HG03442 (cell line): ENCODE results near the gene SNRK.
"Not testable (repeated sequence)": the region's sequence is repeated elsewhere in the genome, so short reads cannot be mapped to it uniquely, and the experiment has no call there.

ENCODE experiments used
- ATAC-seq: cut with Tn5 transposase; IDR thresholded peaks from one replicate; pipeline ENCODE4 v1.9.1; 2021; ENCODE audit warnings: mild to moderate bottlenecking, moderate library complexity; ENCODE audit not compliant: unreplicated experiment

The SNRK gene

DNA sequence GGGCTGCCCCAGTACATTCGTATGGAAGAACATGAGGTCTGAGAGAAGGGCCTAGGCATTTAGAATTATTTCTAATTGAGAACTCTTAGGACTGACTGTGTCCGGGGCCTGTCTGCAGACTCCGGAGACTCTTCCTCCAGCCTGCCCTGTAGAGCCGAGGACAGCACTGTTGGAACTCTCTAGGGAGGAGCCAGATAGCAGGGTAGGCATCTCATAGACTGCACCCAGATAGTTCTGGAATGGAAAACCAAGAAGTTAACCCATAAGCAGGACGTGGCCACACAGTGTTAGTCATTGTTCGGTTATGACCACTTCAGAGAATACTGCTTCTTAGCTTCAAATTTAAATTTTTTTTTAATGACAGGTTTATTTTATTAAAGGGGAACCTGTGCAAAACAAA lies 59.5 kb downstream of the SNRK start:
- no peak for ATAC-seq

DNA sequence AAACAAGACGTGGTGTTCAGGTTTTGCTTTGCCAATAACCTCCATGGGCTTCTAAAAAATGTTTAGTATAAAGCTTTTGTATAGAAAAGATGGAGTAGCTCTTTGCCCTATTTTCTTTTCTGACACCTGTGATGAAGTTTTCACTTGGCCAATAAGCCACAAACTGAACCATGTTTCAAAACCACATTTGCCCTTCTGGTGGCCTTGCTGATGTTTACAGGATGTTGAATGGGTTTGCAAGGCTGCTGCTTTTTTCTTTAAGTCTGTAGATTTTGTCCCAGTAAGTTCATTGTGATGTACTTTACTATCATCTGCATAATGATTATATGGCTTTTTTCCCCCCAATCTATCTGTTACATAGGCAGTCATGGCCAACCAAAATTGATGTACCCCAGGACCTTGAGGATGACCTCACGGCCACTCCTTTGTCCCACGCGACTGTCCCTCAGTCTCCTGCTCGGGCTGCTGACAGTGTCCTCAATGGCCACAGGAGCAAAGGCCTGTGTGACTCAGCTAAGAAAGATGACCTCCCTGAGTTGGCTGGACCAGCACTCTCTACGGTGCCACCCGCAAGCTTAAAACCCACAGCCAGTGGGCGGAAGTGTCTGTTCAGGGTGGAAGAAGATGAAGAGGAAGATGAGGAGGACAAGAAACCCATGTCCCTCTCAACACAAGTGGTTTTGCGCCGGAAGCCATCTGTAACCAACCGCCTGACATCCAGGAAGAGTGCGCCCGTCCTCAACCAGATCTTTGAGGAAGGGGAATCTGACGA lies 60.8 kb downstream of the SNRK start:
- ATAC-seq, result no peak

DNA sequence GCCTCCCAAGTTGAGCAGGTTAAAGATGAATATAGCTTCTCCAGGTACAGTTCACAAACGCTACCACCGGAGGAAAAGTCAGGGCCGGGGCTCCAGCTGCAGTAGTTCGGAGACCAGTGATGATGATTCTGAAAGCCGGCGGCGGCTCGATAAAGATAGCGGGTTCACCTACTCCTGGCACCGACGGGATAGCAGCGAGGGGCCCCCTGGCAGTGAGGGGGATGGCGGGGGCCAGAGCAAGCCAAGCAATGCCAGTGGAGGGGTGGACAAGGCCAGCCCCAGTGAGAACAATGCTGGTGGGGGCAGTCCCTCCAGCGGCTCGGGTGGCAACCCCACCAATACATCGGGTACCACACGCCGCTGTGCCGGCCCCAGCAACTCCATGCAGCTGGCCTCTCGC lies 61.4 kb downstream of the SNRK start:
- ATAC-seq, result no peak

DNA sequence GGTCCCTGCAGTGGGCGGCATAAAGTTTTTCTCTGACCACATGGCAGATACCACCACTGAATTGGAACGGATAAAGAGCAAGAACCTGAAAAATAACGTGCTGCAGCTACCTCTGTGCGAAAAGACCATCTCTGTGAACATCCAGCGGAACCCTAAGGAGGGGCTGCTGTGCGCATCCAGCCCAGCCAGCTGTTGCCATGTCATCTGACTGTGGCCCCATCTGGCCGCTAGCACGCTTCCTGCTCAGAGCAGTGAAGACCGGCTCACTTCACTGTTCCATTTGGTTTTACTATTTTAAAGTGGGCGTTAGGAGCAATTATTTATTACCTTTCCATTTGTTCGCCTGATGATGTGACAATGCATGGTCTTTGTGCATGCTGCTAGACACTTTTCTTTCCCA lies 62.0 kb downstream of the SNRK start:
- ATAC-seq, result no peak

DNA sequence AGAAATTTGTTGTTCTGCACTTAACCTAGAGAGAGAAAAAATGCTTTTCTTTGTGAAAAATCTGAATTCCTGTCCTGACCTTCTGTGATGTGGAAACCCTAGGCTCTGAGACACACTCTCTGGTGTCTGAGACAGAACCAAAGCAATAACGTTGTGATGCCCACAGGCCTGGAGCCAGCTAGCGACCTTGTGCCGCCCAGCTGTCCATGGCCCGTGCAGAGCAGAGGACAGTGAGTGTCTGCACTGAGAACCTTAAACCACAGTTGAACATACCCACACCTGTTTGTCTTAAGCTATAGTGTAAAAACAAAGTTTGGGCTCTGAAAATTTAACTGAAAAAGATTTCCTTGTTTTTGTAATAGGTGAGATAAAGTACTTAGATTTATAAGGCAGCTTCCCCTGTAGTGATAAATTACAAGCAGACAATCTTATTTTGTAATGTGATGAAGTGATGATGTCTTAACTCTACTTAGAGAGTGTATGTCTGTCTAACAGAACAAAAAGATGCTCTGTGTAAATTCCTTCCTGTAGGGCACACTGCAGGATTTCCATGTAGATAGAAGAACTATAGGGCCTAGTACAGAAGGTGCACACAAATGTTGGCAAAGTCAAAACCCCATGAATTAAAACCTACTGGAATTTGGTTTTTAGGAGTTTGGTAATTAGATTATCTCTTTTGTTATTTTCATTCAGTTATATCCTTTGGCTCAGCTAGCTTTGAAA lies 62.7 kb downstream of the SNRK start:
- no peak for ATAC-seq

DNA sequence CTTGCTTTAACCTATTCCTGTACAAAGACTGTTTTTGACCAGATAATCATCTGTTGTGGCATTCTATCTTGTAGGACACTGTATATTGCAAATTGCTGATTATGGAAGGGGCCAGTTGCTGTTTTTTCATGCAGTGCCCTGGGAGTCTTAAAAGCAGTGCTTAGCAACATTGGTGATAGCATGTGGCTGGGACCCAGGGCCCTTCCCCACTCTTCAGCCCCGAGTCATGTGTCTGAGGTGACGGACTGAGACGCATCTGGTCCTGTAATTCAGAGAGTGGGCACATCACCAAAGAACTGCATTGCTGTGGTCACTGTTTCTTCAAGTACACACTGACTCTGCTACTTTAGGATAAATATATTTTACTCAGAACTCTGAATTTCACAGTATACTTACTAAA lies 63.4 kb downstream of the SNRK start:
- ATAC-seq, result no peak

DNA sequence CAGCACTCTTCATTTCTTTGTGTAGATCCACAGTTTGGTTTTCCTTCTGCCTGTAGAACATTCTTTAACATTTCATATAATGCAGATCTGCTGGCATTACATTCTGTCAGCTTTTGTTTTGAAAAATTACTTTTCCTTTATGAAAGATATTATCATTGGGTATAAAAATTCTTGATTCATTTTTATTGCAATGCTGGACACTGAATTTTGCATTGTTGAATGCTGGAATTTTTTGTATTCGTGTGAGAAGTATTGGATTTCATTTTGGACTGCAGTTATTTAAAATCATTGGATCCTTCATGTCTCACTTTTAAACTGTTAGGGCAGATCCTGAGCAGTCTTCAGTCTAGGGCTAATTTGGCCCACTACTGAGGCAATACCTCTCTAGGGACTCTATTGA lies 67.1 kb downstream of the SNRK start:
- ATAC-seq, result no peak

DNA sequence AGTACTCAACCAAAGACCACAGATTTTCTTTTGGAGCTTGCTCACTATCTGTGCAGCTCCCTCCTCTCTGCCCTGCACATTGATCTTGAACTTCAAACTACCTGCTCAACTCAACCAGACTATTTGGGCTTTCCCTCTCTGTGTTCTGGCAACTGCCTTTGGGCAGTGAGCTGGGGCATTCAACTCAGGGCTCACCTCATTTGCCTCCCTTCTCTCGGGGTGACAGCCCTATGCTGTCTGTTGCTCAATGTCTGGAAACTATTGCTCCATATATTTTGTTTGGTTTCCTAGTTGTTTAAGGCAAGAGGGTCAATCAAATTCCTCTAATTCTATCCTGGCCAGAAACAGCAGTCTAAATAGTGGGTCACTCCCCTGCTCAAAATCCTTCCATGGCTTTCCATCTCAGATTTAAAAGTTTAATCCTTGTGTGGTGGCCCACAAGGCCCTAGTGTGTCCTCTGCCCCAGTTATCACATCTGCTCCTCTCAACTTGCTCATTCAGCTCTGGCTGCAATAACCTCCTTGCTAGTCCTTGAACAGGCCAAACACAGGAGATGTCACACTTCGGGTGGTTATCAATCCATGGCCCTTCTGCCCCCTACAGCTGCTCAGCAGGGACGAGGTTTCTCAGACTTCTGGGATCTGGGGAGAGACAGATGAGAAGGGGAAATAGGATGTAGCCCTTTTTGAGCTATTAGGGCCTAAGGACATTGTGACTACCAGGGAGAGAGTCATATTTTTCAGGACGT lies 67.8 kb downstream of the SNRK start:
- ATAC-seq, result no peak

DNA sequence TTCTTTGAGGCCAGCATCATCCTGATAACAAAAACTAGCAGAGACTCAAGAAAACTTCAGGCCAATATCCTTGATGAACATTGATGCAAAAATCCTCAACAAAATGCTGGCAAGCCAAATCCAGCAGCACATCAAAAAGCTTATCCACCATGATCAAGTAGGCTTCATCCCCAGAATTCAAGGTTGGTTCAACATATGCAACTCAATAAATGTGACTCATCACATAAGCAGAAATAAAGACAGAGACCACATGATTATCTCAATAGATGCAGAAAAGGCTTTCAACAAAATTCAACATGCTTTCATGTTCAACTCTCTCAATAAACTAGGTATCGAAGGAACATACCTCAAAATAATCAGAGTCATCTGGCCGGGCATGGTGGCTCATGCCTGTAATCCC lies 69.7 kb downstream of the SNRK start:
- ATAC-seq, result not testable (repeated sequence)

DNA sequence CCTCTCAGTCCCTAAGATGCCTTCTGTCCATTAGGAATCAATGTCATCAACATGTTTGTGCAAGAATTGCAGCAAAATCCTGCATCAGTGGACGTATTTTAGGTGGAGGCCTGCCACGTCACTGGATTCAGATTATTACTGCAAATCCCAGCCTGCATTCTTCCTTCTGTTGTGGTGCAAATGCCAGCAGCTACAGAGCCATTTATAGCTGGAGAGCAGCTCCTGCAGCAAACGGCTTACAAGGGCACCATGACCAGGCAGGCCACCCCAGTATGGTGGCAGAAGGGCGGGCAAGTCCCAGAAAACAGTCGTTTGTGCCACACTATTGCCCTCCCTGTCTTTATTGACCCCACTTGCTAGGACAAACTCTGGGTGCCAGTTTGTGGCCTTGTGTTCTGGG lies 74.7 kb downstream of the SNRK start:
- ATAC-seq, result no peak

DNA sequence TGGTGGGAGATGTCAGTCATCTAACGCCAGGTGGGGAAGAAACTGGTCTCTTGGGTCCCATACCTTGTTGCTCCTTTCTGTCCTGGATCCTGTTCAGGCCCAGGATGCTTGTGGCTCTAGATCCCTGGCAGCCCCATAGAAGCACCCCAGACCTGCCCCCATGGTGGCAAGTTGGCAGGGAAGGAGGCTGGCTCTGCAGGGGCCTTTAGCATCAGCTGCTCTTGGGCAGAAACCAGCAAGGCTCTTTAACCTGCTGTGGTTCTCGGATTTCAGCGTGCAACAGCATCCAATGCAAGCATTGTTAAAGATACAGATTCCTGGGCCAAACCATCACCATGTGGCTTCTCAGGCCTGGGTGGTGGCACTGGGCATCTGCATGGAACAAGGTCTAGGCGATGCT lies 75.8 kb downstream of the SNRK start:
- no peak for ATAC-seq

DNA sequence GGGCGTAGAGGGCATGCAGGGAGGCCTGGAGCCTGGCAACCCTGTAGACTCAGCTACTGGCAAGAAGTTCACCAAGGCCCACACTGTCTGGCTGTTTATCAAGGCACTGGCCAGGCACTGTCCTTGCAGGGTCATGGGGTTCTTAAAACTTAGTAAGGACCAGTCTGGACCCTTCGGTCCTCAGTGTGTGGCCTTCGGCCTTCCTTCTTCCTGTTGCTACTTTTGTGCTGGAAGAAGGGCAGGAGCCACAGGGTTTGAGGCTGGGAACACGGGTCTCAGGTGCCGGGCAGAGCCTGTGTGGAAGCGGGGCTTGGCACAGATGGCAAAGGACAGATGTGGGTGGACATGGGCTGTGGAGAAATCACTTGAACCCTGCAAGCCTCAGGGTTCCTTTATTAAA lies 76.6 kb downstream of the SNRK start:
- ATAC-seq, result no peak

DNA sequence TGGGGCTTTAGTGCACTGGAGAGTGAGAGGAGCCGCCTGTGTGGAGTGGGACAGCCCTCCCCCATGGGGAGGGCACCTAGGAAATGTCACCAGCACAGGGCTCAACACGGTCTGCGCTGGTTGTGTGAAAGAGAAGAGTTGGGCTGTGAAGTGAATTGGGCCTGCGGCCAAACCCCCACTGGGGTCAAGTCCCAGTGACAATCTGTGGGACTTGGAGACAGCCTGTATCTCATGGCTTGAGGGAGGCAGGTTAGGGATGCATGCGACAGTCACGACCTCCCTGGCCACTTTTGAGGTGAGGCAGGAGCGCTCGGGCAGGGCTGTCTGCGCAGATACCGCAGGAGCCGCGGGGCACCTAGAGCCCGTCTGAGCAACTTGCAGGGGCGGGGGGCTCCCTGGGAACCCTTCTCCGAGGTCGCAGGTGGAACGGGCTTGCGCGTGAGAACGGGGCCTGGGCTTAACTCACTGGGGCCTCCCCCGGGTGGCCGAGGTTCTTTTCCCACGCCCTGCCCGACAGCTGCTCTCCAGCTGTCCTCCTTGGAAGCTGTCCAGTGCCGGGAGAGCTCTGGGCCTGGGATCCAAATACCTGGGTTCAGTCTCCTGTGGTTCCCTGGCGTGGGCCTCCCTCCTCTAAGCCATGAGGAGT lies 77.4 kb downstream of the SNRK start:
- ATAC-seq, result no peak

DNA sequence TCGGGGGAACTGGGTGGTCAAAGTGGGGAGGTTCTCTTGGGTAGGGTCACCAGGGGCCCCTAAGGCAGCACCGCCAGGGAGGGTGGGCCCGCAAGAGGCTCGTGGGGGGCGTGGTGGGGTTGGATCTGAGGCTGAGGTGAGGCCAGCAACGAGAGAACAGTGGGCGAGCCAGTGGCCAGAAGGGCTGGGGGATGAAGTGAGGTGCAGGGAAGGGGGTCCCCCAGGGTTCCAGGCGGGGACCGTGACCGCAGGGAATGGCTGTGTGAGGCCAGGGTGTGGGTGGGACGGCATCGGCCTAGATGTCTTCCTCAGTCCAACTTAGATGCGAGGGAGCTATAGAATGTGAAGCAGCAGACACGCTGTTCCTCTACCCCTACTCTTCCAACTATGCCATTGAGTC lies 78.2 kb downstream of the SNRK start:
- no peak for ATAC-seq

DNA sequence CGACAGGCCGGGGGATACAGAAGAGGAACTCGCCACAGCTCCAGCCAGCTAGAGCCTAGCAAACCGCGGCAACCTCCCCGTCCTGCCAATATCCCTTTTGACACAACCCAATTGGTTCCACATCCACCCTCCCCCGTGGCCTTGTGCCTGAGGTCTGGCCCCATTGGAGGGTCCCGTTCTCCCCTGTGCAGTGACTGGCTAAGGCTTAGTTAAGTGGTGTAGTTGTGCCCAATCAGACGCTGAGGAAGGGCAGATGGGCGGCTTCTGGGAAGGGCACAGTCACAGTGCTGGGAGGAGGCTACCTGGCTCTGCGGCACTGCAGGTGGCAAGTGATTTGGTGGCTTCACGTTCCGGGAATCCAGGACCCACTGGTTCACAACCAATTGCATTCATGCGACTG lies 78.6 kb downstream of the SNRK start:
- ATAC-seq, result no peak

DNA sequence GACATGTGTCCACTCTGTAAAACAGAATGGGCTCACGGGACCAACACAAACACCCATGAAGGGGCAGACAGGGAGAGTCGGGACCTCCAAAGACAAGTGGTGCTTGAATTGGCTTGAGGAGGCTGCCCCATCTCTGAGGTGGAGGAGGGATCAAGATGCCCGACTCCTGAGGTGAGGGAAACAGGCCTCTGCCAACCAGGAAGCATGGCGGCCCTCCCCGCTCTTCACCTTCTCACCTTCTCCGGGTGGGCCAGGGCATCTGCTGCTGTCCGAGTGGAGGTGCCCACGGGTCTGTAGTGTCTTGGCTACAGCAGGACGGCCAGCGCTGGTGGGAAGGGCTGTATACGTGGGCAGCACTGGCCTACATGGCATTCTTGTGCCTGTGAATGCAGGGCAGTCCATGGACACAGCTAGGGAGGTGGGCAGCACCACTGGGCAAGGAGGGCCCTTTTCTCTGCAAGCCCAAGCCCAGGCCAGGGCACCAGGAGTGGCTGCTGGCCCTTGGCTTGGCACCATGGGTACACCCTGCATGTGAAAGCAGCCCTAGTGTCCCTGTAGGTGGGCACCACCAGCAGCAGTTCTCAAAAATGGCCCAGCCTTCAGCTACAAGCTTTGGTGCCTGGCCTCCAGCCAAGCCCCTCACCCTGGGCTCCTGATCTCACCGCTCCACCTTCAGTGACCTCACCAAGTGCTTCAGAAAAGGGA lies 79.4 kb downstream of the SNRK start:
- no peak for ATAC-seq

DNA sequence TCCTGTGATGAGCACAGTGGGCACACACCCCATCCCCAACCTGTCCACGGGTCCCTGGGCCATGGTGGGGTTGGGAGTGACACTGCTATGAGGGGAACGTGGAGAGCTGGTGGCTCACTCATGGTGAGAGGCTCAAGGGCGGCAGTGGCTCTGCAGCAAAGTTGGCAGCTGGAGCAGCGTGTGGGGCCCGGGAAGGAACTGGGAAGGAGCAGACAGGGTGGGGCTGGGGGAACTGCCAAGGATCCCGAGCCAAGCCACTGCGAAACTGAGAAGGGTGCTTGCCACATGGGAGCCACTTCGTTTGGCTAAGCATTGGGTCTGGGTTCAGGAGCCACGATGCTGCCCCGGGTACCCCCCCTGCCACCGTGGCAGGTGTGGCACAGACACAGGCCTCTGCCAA lies 80.1 kb downstream of the SNRK start:
- no peak for ATAC-seq

DNA sequence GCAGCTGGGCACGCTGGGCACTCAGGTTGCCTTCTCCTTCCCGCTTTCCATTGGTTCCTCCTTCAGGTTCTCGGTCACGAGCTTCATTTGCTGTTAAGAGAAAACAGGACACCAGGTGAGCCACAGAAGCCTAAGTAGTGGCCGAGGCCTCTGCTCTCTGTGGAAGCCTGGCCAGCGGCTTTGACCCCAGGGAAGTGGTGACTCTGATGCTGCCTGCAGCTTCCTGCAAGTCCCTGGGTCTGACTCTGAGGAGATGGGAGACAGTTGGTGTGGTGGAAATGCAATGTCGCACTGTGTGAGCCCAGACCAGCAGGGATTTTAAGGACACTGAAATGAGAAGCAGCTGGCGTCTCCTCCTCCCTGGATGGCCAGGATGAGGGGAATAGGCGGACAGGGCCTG lies 80.5 kb downstream of the SNRK start:
- no peak for ATAC-seq

DNA sequence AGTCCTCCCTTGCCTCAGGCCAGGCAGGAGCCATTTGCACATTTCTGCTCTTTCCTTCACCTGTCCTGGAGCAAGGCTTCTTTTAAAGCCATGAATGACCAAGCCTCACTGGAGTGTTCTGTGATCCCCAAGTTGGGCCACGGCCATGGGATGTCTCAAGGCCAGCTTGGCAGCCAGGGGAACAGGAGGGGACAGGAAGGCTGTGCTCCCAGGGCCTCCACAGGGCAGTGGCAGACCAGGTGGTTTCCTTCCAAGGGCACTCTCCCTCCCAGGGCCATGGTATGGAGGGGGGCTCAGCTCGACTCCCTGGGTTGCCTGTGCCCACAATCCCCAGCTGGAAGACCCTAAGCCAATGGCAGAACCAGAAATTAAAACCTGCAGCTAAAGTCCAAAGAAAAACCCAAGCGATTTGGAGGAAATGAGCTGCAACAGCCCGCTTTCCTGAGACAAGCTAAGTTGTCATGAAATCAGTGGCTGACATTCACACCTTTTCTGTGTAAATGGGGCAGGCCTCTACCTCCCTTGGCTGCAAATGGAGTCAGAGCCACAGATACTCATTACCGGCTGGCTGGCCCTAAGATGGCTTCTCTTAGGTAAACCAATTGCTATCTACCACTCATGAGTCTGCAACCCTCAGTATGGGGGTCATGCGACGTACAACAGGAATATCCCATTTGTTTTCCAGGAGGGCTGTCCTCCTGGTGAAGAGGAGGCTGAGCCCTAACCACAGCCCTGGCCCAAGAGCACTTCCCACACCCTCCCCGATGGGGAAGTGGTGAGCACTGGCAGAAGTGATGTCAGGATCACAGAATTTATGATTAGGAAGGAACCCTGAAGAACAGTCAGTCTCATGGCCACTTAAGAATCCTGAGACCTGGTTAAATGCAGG lies 83.3 kb downstream of the SNRK start:
- no peak for ATAC-seq
